SK-N-SH treated with all-trans-retinoic acid at 6 μM for 48 hours (cell line): ENCODE data around the gene STK17B.

Source experiments
- CSDC2 ChIP-seq: fragments of 250-450 bp; sonication (Bioruptor Pico); IDR thresholded peaks from 2 replicates; pipeline ENCODE4 v1.5.0; 2020; ENCODE audit warnings: mild to moderate bottlenecking, moderate library complexity
- PATZ1 ChIP-seq: fragments of 250-450 bp; sonication (Bioruptor Pico); IDR thresholded peaks from 2 replicates; pipeline ENCODE4 v1.8.0; 2020; ENCODE audit warnings: mild to moderate bottlenecking, moderate library complexity, borderline replicate concordance
- POU6F1 ChIP-seq: fragments of 250-450 bp; sonication (Bioruptor Pico); IDR thresholded peaks from 2 replicates; pipeline ENCODE4 v1.8.0; 2021; ENCODE audit warnings: low read depth, mild to moderate bottlenecking, moderate library complexity, borderline replicate concordance
- RARB ChIP-seq: fragments of 250-450 bp; sonication (Bioruptor Pico); IDR thresholded peaks from 2 replicates; pipeline ENCODE4 v1.8.0; 2021; ENCODE audit warnings: mild to moderate bottlenecking, moderate library complexity
- TOX ChIP-seq: fragments of 250-450 bp; sonication (Bioruptor Pico); IDR thresholded peaks from 2 replicates; pipeline ENCODE4 v1.8.0; 2021; ENCODE audit warnings: mild to moderate bottlenecking, moderate library complexity, borderline replicate concordance
- TSHZ2 ChIP-seq: fragments of 250-450 bp; sonication (Bioruptor Pico); IDR thresholded peaks from 2 replicates; pipeline ENCODE4 v1.5.0; 2020; ENCODE audit warnings: mild to moderate bottlenecking, moderate library complexity
- ZC3H10 ChIP-seq: fragments of 250-450 bp; sonication (Bioruptor Pico); IDR thresholded peaks from 2 replicates; pipeline ENCODE4 v1.5.1; 2021; ENCODE audit warnings: mild to moderate bottlenecking, moderate library complexity
- ZFP30 ChIP-seq: fragments of 450-650 bp; formaldehyde crosslinking; IDR thresholded peaks from 2 replicates; pipeline ENCODE4 v1.5.0; 2022; ENCODE audit warnings: mild to moderate bottlenecking, moderate library complexity
- ZNF565 ChIP-seq: fragments of 450-650 bp; formaldehyde crosslinking; conservative IDR thresholded peaks from 2 replicates; pipeline ENCODE4 v1.5.0; 2020; ENCODE audit warnings: low read depth, mild to moderate bottlenecking, moderate library complexity
- ZNF70 ChIP-seq: fragments of 450-650 bp; formaldehyde crosslinking; IDR thresholded peaks from 2 replicates; pipeline ENCODE4 v1.5.0; 2020; ENCODE audit warnings: mild to moderate bottlenecking, moderate library complexity

GRCh38 chr2:196136151-196136550 is 35.2 kb downstream of the STK17B start:
- TF ChIP-seq CSDC2 (CRISPR knock-in tag) (no peak), TOX (CRISPR knock-in tag) (no peak), PATZ1 (CRISPR knock-in tag) (no peak), ZFP30 (no peak), RARB (CRISPR knock-in tag) (no peak), POU6F1 (CRISPR knock-in tag) (no peak), ZC3H10 (CRISPR knock-in tag) (no peak), ZNF565 (CRISPR knock-in tag) (no peak), ZNF70 (CRISPR knock-in tag) (no peak), TSHZ2 (CRISPR knock-in tag) (no peak)
